GM18499 (cell line): ENCODE measurements around the gene CCDC57.

Experiments used
- ATAC-seq: cut with Tn5 transposase; IDR thresholded peaks from one replicate; pipeline ENCODE4 v1.9.1; 2021; ENCODE audit warnings: moderate number of reproducible peaks; ENCODE audit not compliant: insufficient read depth, unreplicated experiment

CCDC57 gene

DNA sequence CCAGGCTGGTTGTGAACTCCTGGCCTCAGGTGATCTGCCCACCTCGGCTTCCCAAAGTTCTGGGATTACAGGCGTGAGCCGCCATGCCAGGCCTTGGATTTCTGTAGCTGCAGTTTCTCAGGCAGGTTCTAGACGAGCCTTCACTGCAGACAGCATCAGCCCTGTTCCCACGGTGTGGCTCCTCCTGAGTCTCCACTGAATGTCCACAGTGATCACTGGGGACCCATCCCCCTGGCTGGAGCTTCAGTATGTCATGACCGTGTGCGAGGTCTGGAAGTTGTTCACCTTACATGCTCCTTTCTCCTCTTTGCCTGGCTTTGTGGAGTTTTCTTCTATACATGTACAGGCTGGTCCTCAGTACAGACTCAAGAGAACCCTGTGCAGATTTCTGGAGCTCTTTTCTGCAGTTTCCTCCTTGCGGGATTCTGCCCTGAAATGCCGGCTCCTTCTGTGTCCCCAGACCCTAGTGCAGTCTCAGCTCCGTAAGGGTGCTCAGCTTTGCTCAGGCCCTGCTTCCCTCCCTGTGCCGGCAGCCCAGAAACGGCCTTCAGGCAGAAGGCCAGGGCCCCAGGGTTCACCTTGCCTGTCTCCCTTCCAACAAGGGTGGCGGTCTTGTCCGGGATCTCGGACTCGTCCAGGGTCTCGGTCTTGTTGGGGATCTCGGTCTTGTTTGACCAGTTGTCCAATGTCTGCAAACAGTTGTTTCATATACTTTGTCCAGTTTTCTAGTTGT, 100.3 kb downstream of the CCDC57 start:
- no peak for ATAC-seq

DNA sequence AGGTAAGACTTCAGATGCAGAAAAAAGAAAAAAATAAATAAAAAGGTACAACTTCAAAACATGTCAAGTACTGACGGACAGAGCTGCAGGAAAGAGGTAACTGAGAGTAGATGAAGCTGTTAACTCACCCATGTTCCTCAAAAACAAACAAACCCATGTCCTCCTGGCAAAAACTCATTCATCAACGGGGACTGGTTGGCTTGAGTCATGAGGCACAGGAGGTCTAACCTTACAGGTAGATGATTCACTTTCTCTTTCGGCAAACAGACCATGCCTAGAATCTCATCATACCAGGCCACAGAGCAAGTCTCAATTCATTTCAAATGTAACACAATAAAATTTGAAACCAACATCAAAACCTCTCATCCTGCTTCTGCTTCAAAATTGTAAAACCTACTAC, 102.3 kb downstream of the CCDC57 start:
- ATAC-seq, result no peak

DNA sequence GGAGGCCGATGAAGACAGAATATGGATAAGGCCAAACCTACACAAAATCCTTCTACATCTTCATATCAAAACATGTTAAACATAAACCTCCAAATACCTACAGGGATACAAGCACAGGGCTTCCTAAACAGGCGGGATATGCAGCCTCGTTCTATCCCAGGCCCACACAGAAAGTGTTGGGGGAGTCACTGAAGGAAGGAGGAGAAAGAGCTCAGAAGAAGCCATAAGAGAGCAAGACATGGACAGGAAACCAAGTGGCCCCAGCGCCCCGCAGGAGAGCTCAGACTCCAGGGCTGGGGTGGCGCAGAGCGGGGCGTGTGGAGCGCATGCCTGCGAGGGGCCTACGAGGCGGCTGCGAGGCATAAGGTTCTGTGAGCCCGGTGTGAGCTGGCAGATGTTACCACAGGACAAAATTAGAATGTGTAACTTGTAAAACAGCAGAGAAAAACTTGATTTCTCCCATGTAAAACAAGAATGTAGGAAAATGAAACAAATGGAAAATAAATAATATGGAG, 103.6 kb downstream of the CCDC57 start:
- no peak for ATAC-seq

DNA sequence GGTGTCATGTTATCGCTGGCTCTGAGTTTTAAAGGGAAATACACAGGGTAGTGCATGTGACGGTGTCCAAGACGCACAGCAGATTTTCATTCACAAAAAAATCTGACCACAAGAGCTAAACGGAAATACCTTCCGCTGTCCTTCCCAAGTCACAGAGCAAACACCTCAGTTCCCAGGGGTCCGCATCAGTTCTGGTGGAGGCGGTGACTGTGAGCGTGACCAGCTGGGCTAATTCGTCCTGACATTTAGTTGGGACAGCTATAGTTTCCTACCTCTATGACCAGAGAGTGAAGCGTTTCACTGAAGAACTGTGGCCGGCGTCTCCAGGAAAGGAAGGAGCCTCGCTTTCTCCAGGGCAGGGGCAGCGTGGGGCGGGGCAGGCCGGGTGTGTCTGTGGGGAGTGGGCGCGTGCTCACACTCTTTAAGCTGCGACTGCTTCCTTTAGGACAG, 104.1 kb downstream of the CCDC57 start:
- no peak for ATAC-seq

DNA sequence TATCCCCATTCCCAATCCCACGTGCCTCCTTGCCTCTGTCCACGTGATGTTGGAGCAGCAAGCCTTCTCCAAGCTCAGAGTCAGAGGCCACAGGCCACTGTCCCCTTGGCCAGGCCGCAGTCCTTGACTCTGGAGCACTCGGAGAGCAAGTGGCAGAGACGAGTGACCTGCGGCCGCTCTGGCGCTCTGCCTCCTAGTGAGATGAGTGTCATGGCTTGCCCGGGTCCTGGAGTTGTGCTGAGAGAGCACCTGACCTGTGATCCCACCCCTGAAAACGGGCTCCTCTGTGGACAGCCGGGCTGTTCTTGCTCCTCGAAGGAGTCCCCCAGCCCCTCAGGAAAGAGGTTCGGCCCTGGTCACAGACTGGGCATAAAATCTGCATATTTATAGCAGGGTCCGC, 104.6 kb downstream of the CCDC57 start:
- ATAC-seq, result no peak

DNA sequence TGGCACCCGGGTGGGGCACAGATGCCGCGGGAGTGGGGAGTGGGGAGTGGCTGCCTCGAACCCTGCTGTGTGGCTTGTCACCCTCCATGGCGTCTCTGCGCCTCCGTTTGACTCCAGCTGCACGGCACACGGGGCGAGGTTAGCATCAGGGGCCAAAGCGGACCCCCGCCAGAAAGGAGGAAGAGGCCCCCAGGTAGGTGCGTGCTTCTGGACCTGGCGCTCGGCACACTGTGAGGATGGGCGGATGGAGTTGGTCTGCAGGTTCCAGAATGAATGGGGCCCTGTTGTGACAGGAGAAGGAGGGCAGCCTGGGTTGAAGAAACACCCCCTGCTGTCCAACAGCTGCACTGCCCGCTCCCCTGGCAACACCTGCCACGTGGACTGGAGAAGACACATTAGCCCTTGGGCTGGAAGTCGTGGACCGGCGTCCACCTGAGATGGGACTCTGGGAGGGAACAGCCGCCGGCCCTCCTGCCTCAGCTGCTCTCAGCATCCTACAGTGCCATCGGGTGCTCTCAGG, 105.2 kb downstream of the CCDC57 start:
- no peak for ATAC-seq

DNA sequence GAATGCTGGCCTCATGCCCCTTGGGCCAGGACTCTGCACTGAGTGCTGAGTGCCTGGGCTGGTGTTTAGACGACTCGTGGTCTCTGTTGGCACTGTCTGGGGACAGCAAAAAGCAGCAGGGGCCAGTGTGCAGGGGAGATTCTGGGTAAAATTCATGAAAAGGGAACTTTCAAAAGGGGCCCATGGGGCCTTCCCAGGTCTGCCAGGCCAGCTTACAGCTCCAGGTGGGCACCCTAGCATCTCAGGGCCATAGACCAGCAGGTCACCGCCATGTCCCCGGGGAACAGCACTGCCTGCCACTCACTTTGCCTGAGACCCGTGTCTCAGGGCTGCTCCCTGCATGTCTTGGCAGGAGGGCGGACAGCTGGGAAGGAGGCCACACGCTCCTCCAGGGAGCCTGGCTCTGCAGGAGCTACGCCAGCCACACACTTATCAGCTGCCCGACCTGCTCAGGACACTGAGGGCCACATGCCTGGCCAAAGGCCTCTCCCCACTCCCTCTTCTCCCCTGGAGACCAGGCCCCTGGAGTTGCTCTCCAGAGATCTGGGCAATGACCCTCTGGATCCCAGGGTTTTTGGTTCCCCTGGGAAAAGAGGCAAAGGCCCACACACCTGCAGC, 105.8 kb downstream of the CCDC57 start:
- ATAC-seq, result no peak

DNA sequence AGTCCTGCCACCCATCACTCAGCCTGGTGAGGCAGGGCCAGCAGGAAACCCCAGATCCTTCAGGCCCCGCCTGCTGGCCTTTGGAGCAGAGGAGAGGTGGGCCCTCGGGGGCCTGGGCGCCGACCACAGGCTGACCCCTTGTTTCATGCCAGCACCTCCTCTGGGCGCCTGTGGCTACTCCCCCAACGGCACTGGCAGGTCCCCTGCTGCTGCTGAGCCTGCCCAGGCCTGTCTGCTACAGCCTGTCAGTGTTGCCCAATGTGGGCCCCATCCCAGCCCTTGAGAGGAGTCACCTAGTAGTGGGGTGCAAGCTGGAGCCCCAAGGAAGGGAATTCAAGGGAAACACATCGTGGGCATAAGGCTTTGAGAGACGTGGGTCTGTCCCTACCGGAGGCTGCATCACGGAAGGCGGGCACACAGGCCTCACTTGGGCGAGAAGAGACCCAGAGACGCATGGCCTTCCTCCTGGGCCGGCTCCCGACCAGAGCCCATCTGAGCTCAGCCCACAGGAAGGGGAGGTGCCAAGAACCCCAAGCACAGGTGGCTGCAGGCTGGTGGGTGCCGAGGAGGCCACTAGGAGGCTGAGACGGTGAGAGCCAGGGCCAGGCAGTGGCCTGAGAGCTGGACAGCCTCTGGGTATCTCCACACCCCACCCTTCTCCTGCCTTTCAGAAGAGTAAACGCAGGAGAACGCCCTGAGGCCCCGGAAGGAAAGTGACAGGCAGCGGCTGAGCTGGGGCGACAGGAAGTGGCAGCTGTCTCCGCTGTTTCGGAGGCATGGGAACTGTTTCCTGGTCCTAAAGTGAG, 106.6 kb downstream of the CCDC57 start:
- no peak for ATAC-seq

DNA sequence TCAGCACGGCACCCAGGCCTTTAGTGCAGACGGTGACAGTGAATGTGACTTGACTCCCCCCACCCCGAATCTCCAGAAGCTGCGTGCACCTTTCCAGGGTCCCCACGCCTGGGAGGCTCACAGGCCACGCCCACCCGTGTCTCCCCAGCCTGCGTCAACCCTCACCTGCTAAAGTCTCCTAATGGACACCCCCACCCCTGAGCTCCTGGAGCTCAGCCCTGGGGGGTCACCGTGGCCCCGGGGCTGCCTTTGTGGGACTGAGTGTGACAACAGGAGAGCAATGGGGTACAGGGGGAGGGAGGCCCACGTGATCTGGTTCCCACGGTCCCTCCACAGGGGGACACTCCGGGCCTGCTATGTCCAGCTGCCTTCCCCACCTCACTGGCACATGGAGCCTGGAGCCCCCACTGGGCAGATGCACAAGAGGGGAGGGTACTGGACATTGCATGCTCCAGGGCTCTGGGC, 107.2 kb downstream of the CCDC57 start:
- no peak for ATAC-seq

DNA sequence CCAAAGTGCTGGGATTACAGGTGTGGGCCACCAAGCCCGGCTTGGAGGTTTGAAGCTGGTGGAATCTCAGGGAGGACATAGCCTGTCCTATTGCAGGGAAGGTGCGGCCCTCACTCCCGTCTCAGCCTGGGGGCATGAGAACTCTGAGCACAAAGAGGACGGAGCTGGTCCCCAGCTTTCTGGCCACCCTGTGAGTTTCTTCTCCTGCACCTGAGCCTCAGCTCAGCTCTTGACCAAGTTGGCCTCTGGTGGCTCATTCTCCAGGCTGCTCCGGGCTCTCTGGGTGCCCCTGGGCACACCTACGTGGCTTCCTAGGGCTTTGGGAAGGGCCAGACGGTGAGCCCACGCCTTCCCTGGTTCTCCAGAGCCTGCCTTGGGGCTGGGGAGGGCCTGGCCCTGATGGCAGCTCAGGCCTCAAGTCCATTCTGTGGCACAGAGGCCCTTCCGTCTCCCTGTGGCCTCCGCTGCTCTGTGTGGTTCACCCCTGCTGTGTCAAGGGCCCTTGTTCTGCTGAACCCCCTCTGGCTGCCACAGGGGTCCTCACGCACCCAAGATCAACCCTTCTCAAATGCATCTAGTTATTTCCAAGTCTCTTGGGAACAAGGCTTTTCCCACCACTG, 107.7 kb downstream of the CCDC57 start:
- no peak for ATAC-seq

DNA sequence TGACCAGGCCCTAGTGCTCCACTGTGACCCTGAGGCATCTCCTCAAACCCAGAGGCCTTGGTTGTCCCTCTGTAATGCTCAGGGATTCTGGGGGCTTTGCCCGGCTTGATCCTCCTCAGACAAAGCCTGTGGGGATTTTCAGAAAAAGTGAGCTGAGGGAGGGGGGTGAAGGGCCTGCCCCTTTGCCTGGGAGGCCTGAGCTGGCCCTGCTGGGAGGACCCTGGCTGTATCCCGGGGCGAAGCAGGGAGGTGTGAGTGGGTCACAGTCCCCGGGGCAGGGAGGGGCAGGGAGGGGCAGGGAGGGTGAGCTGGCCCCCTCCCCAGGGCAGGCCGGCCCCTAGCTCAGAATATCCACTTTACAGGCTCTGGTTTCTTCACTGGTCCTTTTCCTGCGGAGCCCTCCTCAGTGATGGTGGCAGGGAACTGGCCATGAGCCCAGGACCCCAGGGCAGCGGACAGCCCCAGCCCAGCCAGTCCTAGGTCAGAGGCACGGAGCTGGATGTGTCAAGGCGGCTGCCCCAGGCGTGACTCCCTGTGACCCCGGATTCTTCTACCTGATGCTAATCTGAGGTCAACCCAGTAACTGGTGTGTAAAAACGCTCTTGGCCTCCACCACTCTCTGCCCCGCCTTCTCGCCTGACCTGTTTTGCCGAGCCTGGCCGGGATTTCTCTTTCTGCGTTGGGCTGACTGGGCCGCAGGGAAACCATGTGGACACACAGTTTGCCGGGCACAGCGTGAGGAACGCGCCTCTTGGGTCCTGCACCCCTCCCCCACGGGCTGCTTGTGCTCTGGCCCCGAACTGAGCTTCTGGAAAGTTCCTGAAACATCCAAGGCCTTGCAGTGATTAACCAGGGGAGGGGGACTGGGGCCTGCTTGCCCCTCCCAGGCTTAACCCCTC, 108.8 kb downstream of the CCDC57 start:
- no peak for ATAC-seq

DNA sequence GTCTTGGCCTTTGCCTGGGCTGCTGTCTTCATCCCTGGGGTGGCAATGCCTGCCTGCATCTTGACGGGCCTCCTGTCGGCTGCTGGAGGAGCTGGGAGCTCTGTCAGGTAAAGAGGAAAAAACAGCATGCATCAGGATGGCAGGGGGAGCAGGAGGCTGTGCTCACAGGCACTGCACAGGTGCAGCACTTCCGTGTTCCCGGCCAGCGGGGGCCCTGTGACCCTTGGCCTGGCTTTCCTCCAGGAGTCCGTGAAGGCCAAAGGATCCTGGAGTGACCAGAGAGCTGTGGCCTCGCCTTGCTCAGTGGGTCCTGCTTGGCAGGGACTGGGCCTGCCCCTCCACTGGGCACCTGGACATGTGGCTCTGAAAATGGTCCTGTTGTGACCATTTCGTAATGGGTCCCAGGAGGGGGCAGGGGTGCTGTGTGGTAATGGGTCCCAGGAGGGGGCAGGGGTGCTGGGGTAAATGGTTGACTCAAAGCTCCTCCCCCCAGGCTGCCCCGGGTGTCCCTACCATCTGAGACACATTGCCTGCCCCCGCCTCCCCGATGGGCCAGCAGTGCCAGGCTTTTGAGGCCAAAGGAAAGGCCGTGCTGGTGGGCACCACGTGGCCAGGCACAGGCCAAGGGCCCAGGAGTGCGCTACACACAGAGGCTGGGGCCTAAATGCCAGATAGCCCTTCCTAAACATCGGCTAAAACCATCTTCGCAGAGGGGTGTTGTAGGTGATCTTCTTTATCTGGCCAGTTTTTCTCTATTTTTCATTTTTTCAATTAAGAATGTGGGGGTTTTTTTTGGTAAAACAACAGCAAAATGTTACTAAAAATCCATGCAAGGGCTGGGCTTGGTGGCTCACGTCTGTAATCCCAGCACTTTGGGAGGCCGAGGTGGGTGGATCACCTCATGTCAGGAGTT, 110.6 kb downstream of the CCDC57 start:
- no peak for ATAC-seq

DNA sequence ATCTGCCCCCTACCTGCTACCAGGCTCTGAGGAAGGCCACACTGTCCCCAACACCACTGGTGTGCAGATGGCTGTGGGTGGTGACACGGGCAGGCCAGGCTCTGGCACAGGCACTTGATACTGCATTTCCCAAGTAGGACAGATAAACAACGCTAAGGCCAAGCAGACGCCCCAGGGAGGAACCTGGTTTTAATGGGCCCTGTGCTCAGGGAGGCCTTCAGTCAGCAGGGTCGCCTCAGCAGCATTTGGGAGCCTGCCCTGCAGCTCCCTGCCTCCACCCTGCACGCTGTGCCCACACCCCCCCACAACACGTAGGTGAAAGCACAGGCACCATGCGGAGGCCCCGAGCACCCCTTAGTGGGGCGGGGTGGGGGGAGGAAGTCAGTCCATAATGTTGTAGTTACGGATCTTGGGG, 111.3 kb downstream of the CCDC57 start:
- ATAC-seq, result no peak

DNA sequence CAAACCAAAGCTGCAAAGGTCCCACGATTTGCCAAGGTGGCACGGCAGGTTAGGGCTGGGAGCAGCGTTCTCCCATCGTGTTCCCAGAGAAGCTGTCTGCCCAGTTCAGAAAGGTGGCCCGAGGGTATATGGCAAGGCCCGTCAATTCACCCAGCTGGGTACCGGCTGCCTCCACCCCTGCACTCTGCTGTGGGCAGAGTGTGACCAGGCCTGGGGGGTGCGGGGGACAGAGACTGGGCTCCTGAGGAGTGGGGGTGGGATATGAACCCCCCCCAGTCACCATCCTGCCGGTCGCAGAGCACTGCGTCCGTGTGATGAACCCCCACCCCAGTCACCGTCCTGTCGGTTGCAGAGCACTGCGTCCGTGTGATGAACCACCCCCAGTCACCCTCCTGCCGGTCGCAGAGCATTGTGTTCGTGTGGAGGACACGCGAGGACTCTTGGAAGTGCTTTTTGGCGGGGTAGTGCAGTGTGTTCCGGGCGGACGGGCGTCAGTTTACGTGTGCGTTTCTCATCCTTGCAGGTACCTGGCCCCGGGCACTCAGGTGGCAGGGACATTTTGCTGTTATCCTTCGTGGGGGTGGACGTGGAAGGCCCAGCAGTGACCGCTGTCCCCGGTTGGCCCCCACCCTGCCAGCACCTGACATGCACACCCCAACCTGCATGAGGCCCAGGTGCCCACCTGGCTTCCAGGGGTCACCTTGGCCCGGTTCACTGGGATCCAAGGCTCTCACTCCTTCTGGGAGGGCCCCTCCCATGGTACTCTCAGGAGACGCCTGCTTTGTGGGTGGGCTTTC, 111.9 kb downstream of the CCDC57 start:
- no peak for ATAC-seq

DNA sequence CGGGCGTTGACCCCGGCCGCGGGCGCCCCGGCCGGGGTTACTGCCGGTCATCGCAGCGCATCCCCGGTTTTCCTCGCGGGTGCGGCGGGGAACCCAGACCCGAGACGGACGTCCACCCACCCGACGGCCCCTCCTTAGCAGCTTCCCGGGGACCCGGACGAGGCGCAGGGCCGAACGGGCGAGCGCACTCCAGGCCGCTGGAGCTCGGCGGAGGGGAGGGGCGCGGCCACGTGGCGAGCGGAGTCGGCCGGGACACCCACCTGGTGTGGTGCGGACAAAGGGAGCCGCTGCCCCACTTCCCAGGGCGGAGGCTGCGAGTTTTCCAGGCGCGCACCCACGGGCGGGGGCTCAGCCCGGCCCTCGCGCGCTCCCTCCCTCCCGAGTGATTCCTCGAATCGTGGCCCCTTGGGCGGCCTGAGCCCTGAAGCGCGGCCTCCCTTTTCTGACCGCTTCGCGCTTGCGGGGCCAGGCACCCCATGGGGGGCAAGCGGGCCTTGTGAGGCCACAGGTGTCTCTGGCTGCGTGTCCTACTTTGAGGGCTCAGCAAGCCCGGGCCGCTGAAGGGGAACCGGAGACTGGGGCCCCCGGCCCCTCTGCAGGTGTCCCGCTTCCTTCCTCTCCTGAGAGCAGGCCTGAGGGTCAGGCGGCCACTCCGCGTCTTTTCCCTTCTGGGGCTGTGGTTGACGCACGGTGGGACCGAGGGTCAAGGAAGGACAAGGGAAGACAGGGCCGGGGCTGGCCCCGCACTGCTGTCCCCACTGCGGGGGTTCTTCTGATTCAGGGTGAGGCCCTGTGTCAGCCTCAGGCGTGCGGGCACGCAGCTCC, 113.5 kb downstream of the CCDC57 start:
- ATAC-seq, result no peak

DNA sequence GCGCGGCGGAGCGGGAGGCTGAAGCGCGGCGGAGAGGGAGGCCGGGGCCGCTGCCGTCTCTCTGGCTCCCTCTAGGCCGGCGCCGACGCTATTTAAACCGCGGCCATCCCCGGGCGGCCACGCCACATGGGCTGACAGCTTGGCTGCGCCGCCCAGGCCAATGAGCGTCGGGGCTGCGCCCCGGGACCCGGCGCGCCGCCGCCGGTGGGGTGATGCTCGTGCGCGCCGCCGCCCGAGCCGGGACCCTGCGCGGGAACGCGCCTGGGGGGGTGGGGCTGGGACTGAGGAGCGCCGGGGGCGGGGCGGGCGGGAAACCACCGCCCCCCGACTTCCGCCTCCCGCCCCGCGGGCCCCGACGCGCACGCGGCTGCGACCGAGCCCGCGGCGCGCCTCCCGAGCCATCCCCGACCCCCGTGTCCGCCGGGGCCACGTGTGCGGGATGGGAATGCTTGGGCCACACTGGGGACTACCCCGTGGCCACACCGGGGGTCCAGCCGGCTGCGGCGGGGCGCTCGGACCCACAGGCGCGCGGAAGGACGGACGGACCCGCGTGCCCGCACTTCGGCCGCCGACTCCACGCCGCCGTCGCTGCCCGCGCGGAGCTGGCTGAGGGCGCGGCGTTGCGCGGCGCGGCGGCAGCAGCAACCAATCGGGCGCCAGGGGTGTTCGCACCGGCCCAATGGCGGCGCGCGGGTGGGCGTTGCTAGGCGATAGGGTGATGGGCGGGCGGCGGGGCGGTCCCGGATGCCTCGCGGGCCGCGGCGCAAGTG, 114.3 kb downstream of the CCDC57 start, which contains the start of gene FASN:
Gene FASN (minus strand): TSS at position 68 of the 770 bp plus-strand sequence. CDS start 1,791 bp downstream, outside the sequence.
- peak; percentile 43 for ATAC-seq
